ENCODE data around the gene MPRIP.

MPRIP gene

DNA sequence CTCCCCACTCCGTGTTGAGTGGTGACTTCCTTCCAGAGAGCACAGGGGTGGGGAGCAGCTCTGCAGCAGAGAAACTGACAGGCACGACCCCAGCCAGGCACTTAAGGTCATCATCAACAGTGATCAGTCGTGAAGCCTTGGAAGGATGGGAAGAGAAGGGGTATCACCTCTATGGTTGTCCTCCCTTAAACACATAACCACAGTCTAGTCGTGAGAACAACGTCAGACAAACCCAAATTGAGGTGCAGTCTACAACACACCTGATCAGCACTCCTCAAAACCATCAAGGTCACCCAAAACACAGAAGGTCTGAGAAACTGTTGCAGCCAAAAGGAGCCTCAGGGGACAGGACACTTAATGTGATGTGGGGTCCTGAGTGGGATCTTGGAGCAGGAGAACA is 68.3 kb downstream of the MPRIP start:
- DNase-seq (ENCODE audit: low read depth) = no peak

DNA sequence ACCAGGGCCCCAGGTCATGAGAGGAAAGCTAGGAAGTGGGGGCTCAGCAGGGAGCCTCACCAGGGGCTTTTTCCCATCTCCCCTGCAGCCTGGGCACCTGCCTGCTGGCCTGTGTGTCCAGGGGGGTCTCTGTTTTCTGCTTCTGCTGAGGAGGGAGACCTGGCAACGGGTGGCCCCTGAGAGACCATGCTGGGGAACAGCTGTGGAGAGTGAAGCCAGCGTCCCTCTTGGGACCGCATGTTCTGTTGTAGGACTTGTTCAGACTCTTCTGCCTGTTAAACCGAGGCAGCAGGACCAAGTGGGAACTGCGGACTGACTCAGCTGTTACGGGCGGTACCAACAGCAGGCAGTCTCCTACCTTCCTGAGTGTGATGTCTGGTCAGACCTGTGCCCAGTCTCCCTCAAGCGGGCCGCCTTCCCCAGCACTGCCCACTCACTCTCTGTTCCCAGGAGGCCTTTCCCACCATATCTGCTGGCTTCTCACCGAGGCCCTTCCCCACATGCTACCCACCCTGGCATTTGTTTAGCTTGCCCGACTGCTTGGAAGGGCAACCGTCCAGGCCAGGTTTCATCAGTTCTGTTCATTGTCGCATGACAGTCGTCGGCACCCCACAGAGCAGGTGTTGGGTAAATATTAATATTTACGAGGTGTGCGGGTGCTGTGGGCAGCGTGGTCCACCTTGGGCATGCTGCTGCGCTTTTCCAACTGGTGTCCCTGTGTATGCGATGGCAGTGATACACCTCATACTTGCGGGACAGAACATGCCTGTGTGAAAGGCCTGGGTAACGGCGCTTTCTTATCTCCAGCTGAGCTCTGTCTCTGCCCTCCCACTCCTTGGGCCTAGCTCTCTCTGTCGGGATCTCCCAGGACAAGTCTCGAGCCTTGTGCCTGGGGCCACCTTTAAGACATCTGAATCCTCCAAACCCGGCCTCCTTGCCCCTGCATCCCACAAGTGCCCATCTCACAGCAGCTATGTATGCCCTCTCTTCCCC is 69.4 kb downstream of the MPRIP start:
- DNase-seq (ENCODE audit: low read depth) = no peak

DNA sequence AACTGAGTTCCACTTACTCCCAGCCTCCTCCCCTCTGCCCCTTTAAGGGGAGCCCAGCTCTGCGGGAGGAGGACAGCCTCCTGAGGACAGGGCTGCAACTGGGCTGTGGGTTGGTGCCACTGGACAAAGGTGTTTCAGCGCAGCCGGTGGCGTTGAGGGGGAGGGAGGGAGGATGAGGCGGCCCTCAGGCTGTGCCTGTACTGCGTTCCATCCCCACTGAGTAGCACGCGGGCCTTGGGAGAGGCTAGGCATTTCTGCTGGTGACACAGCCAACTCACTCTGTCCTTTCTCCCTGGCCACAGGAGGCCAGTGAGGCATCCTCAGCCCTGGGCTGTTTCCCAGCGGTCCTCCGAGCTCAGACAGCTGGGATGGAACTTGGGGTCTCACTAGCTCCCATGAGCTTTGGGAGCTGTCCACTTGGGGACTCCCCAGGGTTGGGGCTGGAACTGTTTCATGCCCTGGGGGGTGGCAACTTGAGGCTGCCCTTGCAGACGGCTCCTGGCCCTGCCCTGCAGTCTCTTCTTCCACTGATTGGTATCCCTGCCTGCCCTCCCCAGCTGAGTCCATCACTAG is 70.5 kb downstream of the MPRIP start:
- no peak for DNase-seq (ENCODE audit: low read depth)

DNA sequence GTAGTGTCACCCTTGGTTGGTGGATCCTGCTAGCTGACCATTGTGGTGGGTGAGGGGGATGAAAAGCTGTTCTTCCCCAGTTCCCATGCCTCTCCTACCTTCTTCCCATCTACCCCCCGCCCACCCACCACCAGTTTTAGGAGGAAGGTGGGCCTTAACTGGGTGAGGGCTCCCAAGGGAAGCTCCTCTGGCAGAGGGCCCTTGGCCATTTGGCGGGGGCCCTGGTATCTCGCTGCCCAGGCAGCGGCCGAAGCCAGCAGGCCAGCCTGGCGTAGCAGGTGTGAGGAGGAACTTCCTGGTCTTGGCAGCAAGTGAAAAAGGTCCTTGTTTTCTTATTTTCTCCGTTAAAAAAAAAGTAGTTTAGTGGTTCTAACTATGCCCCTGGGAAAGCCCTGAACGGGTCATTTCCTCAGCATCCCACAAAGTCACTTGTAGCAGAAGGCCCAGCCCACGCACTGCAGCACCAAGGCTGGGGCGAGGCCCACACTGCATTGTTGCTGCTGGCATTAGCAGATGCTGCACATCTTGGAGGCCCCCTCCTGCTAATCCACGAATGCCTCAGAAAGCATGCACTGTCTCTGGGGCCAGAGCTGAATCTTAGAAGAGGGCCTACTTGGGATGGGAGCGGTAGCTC is 72.5 kb downstream of the MPRIP start:
- DNase-seq (ENCODE audit: low read depth) = no peak

DNA sequence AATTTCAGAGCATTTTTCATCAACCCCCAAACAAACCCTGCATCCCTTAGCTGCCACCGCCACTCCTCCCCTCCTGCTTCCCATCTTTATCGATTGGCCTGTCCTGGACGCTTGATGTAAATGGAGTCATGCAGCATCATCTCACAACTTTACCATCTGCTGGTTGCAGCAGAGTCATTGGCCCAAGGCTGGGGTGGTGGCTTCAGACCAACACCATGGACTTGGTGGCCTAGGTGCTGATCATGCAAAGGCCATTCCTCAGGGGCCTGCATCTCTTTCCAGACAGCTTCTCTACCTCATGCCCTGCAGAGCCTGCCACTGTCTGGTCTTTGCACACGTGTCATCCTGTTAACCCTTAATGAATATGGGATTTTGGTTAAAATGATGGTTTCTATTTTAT is 73.4 kb downstream of the MPRIP start:
- no peak for DNase-seq (ENCODE audit: low read depth)

DNA sequence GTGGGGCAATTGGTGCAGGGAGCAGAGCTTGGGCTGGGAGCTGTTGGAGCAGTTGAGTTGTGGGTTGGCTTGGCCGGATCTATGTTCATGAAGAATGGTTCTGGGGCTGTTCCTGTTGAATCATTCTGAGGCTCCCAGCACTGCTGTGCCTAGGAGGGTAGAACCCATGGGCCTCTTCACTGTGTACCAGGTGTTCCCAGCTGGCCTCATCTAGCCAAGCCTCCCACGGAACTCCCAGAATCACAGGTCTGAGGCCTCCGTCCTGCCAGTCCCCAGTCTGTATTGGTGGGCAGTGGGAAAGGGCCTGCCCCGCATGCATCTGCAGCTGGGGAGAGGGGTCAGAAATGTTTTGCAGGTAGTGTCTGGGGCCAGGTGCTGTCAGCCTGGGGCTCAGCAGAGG is 74.1 kb downstream of the MPRIP start:
- no peak for DNase-seq (ENCODE audit: low read depth)

DNA sequence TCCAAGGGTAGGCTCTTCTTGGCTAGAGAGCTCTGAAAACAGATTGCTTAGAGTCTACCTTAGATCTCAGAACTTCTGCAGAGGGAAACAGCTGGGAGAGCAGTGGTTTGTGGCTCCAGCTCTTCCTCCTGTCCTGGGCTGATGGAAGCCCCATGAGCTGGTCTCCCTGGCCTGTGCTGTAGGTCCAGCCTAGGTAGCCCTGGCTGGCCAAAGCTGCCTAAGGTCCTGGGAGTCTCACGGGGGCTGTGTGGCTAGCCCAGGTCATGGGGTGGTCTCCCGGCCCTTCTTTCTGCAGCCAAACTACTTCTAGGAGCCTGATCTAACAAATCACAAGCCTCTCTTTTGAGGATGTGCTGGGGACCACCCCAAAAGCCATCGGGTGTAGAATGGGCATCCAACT is 75.7 kb downstream of the MPRIP start:
- DNase-seq (ENCODE audit: low read depth) = no peak

DNA sequence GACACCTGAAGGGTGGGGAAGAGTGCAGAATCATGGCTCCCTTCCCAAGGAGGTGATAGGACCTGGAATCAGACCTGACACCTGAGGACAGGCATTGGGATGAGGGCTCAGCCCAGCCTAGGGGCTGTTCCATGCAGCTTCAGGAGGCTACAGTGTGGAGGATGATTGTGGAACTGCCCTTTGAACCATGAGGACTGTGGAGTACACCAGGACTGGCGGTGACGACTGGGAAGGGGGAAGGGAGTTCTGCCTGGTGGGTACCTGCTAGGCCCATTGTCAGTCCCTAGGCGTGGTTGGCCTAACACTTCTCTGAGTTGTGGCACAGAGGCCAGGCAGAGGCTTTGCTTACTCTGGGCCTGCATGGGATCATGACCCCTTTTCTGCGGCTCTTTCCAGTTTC is 76.1 kb downstream of the MPRIP start:
- no peak for DNase-seq (ENCODE audit: low read depth)

DNA sequence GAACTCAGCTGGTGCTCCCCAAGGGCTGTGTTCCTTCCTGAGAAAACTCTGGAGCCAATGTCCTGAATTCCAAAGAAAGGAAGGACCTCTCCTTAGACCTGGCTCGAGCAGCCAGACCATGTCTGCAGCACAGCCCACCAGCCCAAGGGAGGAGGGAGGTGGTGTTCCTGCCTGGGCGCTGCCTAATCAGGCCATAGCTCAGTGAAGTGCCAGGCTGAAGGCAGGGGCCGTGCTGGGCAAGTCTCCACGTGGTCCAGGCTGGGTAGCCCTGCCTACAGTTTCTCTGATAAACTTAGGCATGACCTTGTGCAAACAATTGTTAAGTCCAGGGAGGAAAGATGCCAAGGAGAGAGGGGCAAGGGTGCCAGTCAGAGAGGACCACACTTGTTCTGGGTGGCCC is 76.8 kb downstream of the MPRIP start:
- no peak for DNase-seq (ENCODE audit: low read depth)

DNA sequence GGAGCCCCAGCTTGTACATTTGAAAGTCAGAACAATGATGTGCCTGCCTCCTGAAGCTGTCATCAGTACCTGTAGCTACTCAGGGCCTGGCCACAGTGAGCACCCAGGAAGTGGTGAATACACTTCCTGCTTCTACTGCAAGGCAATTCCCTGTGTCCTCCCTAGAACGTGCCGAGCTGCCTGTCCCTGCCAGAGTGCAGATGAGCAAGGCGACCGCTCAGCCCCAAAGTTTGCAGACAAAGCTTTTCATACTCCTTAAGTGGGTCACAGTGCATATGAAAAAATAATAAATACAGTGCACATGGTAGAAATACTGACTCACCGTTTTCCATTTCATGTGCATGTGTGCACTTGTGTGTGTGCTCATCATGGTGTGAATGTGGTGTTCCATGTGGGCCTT is 77.3 kb downstream of the MPRIP start:
- DNase-seq (ENCODE audit: low read depth) = peak; percentile 50

DNA sequence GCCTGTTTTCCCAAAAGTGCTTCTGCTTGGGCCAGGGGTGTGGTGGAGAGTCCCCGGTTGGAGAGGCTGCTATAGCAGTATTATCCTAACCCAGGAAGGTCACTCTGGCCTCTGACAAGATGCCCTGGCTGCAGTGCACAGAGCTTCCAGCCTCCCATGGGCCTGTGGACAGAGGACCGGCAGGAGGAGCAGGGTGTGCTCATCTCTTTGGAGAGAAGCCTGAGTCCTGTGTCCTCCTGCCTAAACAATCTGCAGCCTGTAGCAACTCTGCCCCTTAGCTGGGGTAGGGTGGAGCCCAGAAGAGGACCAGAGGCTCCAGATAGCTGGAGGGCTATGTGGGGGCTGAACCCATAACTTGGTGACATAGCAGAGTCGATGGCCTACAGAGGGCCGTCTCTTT is 78.0 kb downstream of the MPRIP start:
- DNase-seq (ENCODE audit: low read depth) = no peak

DNA sequence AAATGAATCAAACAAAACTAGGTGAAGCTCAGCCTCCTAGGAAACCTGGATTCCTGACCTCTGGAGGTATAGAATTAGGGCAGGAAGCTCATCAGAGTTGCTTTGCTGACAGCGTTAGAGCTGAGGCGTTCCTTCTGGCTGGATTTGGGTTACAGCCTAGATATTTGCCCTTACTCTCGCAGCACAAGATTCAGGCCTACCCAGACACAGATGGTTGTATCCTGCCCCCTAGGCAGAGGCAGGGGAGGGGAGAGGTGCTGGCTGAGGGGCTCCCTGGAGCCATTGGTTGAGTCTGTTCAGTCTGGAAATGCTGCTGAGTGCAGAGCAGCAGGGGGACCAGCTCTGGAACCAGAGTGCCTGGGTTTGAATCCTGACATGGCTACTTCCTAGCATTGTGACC is 78.4 kb downstream of the MPRIP start:
- no peak for DNase-seq (ENCODE audit: low read depth)

DNA sequence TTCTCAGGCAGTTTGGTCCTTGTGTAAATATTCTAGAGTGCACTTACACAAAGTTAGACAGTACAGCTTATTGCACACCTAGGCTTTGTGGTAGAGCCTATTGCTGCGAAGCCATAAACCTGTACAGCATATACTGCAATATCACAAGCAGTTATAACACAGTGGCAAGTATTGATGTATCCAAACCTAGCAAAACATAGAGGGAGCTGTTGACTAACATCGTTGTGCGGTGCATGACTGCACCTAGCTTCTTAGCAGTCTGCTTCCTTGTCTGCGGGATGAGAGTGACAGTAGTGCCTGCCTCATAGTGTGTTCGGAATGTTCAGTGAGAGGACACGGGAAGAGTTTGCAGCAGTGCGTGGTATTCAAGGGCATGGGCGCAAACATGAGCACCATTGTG is 78.9 kb downstream of the MPRIP start:
- DNase-seq (ENCODE audit: low read depth) = no peak

DNA sequence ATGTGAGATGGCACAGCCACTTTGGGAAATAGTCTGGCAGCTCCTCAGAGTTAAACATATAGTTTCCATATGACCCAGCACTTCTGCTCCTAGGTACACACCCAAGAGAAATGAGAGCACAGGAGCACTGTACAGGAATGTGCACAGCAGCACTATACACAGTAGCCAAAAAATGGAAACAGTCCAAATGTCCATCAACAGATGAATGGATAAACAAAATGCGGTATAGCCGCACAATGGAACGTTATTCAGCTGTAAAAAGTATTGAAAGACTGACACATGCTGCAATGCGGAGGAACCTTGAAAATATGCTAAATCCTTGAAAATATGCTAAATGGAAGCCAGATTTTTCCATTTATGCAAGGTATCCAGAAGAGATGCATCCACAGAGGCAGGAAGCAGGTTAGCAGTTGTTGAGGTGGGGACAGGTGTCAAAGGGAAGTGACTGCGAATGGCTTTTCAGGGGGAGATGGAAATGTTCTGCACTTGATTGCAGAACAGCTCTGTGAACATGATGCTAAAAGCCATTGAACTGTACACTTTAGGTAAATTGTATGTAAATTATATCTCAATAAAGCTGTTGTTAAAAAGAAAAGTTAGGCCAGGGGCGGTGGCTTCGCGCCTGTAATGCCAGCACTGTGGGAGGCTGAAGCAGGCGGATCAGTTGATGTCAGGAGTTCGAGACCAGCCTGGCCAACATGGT is 80.7 kb downstream of the MPRIP start:
- DNase-seq (ENCODE audit: low read depth) = no peak

DNA sequence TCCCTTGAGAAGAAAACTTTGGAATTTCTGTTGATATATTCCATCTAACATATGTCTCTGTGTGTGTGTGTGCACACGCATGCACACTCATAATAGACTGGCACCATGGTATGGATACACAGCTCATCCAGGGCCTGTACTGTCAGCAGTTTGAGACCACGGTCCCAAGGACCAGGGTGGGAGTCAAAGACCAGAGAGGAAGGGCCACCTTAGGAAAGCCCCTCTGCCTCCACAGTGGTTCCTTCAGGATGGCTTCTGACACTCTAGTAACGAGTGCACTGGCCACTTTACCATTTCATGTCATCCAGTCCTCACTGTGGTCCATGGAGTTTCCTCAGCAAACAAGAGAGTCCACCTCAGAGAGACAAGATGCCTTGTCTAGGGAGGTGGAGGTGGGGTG is 82.1 kb downstream of the MPRIP start:
- DNase-seq (ENCODE audit: low read depth) = no peak

DNA sequence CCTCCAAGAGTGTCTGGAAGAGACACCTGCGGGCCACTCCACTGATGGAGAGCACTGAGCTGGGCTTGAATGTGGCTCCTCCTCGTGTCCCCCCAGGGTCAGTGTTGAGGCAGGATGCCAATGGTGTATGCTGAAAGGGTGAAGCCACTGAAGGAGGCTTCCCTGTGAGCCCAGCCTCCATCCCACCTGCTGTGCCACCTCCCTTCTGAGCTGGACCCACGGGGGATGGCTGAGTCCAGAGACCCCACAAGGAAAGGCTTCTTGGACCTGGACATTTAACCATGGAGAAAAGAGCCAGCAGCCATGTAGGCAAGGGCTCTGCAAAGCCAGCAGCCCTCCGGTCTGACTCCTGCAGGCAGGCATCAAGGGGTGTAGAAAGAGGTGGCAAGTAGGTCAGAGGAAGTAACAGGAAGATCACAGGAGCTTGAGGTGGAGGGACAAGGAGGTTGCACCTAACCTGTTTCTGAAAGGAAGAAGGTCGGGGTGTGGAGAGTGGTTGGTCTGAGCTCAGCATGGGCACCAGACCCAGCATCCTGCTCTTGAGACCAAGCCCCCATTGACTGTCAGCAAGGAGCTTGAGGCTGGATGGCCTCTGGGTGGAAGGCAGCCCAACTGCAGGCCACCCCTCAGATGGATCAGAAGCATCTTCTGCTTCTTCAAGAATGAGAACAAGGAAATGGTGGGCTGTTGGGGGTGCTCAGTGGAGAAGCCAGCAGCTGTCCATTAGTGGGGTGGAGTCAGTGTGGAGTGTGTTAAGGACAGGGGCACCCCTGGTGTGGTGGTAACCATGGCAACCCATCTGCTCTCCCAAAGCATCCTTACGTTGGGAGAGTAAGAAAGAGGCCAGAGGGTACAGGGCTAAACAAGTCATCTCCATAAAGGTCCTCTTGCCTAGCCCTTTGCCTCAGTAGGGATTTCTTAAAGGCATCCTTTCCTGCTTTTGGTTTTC is 83.2 kb downstream of the MPRIP start:
- DNase-seq (ENCODE audit: low read depth) = no peak

DNA sequence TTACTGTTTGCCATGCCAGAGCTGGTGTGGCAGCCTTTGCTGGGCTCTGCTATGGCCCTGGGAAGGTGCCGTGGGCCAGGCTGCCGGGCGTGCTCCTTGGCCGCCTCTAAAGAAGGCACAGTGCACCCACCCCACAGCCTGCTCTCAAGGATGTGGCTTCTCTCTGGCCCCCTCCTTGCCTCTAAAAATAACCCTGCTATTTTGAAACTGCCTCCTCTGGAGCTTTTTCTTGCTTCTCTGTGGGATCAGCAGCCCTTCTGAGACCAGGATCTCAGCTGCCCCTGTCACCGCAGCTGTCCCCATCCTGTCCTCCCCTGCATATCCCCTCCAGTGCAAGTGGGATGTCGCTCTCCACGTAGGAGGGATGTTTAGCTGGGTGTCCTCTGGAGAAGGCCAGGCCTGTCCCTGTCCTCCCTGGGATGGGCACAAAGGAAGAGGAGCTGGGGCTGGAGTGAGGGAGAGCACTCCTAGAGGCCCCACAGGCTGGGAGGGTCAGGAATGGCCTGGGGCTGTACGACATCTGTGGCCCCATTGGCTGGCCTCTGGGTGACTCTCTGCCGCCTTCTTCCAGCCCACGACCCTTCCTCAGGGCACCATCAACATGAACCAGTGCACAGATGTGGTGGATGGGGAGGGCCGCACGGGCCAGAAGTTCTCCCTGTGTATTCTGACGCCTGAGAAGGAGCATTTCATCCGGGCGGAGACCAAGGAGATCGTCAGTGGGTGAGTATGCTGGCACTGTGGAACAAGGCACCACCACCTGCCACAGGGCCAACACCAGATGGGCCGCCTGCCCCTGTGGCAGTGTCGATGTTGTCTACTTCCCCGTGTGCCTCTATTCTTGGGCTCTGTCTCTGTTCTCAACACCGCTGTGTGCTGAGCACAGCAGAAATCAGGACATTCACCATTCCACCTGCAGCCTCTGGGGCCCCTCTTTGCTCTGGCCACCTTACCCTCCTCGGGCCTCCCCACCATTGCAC is 84.2 kb downstream of the MPRIP start:
- DNase-seq (ENCODE audit: low read depth) = no peak

DNA sequence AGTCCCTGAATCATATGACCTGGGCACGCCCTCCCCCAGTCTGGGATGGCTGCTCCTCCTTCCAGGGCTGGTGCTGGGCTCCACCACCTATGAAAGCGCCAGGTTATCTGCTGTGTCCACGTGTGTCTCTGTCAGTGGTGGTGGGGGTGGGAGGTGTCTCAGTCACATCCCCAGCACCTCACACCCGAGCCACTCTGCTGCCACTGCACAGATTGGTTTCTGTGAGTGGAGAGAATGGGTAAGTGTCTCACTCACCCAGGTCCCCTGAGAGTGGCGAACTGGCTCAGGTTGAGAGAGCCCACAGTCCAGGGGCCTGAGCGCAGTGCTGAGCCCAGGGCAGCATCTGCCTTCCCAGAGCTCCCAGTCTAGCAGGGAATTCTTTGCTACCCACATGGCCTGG is 84.9 kb downstream of the MPRIP start:
- no peak for DNase-seq (ENCODE audit: low read depth)

DNA sequence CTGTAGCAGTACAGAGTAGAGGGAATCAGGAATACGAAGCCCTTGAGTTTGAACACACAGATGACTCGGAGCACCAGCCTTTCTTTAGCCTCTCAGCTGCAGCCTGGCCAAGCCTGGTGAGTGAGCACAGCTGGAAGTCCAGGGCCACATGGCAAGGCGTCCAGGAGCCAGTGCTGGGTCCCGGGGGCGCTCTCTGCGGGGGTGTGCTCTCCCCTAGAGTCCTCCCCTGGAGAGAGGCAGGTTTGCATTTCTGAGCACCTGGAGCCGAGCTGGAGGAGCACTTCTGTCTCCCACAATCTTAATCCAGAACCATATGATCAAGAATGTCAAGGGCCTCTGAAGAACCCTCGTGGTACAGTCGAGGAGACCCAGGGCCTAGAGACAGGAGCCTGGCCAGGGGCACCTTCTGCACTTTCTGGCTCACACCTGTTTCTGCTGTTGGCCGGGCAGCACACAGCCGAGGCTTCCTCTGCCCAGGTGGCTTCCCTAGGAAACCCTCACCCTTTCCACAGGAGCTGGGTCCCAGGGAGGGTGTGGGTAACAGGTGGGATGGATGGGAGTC is 85.6 kb downstream of the MPRIP start:
- DNase-seq (ENCODE audit: low read depth) = no peak
